GM12873 (cell line): ENCODE data around the gene TRMO.

Experiments used
- CTCF ChIP-seq: IDR thresholded peaks from 2 replicates; pipeline ENCODE4 v1.5.1; 2012; ENCODE audit warnings: low read depth, mild to moderate bottlenecking, moderate library complexity, low read length, control low read depth; ENCODE audit not compliant: insufficient read depth; ENCODE audit errors: missing control alignments

Gene TRMO

DNA sequence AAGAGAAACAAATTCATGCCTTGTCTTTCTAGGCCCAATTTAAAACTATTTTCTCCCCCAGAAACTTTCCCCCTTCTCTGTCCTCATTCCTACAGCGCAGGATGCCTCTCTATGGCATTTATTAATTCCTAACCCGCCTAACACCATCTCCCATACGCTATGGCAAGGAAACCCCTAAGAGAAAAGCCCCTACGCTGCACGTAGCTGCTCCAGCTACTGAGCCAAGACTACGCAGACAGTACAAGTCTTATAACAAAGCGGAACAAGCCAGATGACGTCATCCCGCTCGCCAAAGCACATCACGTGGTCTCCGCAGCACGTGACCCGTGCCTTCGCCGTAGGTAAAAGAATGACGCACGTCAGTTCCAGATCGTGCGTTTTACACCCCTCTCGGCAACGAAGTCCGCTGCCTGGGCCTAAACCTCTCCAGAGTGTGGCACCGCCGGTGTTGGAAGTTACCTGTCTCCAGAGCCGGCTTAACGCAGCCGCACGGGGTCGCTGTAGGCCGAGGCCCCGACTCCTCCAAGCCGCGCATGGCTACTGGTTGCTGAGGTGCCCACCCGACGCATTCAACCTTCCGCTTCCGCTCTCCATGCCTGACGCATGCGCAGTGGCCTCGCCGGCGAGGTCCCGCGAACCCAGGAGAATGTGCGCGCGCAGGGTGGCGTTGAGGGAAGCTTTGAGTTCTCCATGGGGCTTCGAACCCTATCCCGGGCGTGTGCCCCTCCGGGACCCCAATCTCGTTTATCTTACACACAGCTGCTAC is at the start of gene TRMO:
TSS of gene TRMO (minus strand) at position 542 of the 766 bp plus-strand sequence. CDS start at position 535, 7 bp downstream.
- TF ChIP-seq CTCF: peak; percentile 78

DNA sequence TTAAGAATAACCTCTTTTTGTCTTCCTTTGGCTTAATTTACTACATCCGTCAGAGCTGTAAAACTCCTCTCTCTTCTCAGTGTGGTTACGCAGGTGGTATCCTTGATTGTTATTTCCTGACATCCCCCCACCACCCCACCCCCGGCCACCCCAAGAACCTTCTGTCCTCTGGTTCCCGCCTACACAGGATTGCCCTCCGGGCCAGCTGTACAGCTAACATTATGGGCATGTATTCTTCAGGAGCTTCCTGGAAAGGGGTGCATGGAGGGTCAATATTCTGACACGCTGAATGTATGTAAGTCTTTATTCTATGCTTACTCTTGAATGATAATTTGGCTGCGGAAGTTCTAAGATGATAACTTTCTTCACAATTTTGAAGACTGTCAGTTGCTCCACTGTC is 47.9 kb upstream of the TRMO start:
- TF ChIP-seq CTCF: no peak

- TF ChIP-seq CTCF: no peak
Observed at GRCh38 chr9:97969014-97969413, 46.7 kb upstream of the TRMO start.

DNA sequence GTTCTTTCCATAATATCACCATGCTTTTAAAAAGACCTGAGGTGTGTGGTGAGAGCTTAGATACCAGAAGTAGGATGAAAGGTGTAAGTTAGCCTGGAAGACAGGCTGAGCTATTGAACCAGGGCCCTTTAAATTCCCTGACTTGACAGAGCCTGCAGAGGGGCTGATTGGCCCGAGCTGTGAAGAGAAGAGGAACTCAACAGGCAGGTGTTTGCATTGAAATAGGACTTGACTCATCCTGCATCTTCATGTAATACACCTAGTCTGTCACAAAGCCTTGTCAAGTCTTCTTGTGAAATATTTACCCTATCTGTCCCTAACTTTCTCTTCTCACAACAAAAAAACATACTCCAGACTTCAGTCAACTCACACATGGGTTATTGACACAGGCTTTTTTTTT is 44.2 kb upstream of the TRMO start:
- no peak for TF ChIP-seq CTCF

GRCh38 chr9:97964901-97965300 is 42.6 kb upstream of the TRMO start:
- no peak for TF ChIP-seq CTCF

GRCh38 chr9:97963232-97963631 is 40.9 kb upstream of the TRMO start:
- TF ChIP-seq CTCF: no peak

DNA sequence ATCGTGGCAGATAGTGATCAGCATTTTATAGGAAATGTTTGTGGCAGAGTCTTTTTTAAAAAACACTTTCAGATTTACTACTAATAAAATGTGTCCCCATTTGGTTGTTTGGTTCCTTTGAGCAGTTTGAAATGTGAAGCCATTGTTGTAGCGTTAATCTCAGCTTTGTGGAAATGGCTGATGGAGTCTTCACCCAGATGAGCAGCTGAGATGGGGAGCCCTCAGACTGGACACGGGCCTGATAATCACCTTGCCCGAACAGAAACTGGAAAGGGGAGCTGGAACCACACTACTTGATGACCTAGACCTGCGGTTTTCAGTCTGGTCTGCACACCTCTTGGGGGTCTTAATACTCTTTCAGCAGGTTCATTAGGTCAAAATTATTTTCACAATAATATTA is 40.3 kb upstream of the TRMO start:
- no peak for TF ChIP-seq CTCF
